Activated T-helper 17 cell treated with anti-CD3 and anti-CD28 coated beads, Interleukin-2, amount 50 U/mL, for 72 hours (primary cell): ENCODE results near the gene NSD2. TPM values are rescaled to one million over a fixed set of nuclear protein-coding genes. Genes with fewer than 3 reads are reported as not detected.
A peak's percentile ranks its signal among the peaks of the same experiment; 100 is the strongest.
"Not testable (repeated sequence)": the region's sequence is repeated elsewhere in the genome, so short reads cannot be mapped to it uniquely, and the experiment has no call there.

ENCODE experiments used
- ATAC-seq: fragments of 150-1000 bp; cut with Tn5 transposase; replicated peaks from 2 replicates; pipeline ENCODE4 v1.10.0; 2021; ENCODE audit warnings: mild to moderate bottlenecking, moderate library complexity
- H3K27ac Mint-ChIP-seq: one replicate; pipeline ENCODE4 v1.8.0; 2022; ENCODE audit warnings: mixed read lengths
- H3K27me3 Mint-ChIP-seq: one replicate; pipeline ENCODE4 v1.8.0; 2022; ENCODE audit warnings: mixed read lengths
- H3K36me3 Mint-ChIP-seq: one replicate; pipeline ENCODE4 v1.8.0; 2022; ENCODE audit warnings: low read depth, mild to moderate bottlenecking, mixed read lengths
- H3K4me1 Mint-ChIP-seq: one replicate; pipeline ENCODE4 v1.8.0; 2022; ENCODE audit warnings: mixed read lengths
- H3K4me3 Mint-ChIP-seq: one replicate; pipeline ENCODE4 v1.8.0; 2022; ENCODE audit warnings: mild to moderate bottlenecking, mixed read lengths
- H3K9me3 Mint-ChIP-seq: one replicate; pipeline ENCODE4 v1.8.0; 2022; ENCODE audit warnings: mixed read lengths
- total RNA-seq, 2 donors: library from RNA; stranded (reverse); gene quantifications; one replicate each; pipeline ENCODE4 v1.2.3, GENCODE V29; 2022

The NSD2 gene
- total RNA-seq, 2 donors from 2014 or later, result 187 to 239 TPM

- no peaks in the 10 kb centered on the region for H3K4me1 Mint-ChIP-seq
- peak overlapping the region; percentile 62 for H3K27ac Mint-ChIP-seq
Measured at GRCh38 chr4:1834047-1834775, 37.0 kb upstream of the NSD2 start.

GRCh38 chr4:1835836-1836235 lies 35.4 kb upstream of the NSD2 start:
- H3K27me3 Mint-ChIP-seq, result not testable (repeated sequence)

More at GRCh38 chr4:1834047-1834775, 37.0 kb upstream of the NSD2 start:
- H3K27me3 Mint-ChIP-seq, result no peaks in the 10 kb centered on the region
- no peaks in the 10 kb centered on the region for H3K9me3 Mint-ChIP-seq
- ATAC-seq, result no peak
- H3K36me3 Mint-ChIP-seq, result peaks cover 92% of the 10 kb centered on the region
- H3K4me3 Mint-ChIP-seq, result no peak overlapping the region

GRCh38 chr4:1836650-1837049 lies 34.5 kb upstream of the NSD2 start:
- H3K27me3 Mint-ChIP-seq, result no peaks in the 10 kb centered on the region
- no peak for ATAC-seq
- H3K27ac Mint-ChIP-seq, result no peak overlapping the region
- peaks cover 92% of the 10 kb centered on the region for H3K36me3 Mint-ChIP-seq
- H3K9me3 Mint-ChIP-seq, result no peaks in the 10 kb centered on the region
- H3K4me1 Mint-ChIP-seq, result no peaks in the 10 kb centered on the region
- H3K4me3 Mint-ChIP-seq, result no peak overlapping the region

More at GRCh38 chr4:1835836-1836235, 35.4 kb upstream of the NSD2 start:
- H3K36me3 Mint-ChIP-seq, result peaks cover 92% of the 10 kb centered on the region
- H3K4me3 Mint-ChIP-seq, H3K27ac Mint-ChIP-seq, H3K4me1 Mint-ChIP-seq, H3K9me3 Mint-ChIP-seq, ATAC-seq: not testable (repeated sequence)

GRCh38 chr4:1837069-1837468 lies 34.1 kb upstream of the NSD2 start:
- no peak overlapping the region for H3K27ac Mint-ChIP-seq
- no peak for ATAC-seq

GRCh38 chr4:1839282-1839681 lies 31.9 kb upstream of the NSD2 start:
- no peaks in the 10 kb centered on the region for H3K9me3 Mint-ChIP-seq
- ATAC-seq, result no peak
- no peaks in the 10 kb centered on the region for H3K27me3 Mint-ChIP-seq
- no peak overlapping the region for H3K27ac Mint-ChIP-seq
- no peak overlapping the region for H3K4me3 Mint-ChIP-seq
- H3K4me1 Mint-ChIP-seq, result no peaks in the 10 kb centered on the region
- peaks cover 96% of the 10 kb centered on the region for H3K36me3 Mint-ChIP-seq

More at GRCh38 chr4:1837069-1837468, 34.1 kb upstream of the NSD2 start:
- Mint-ChIP-seq H3K9me3 (no peaks in the 10 kb centered on the region), H3K4me3 (no peak overlapping the region), H3K4me1 (no peaks in the 10 kb centered on the region), H3K36me3 (peaks cover 92% of the 10 kb centered on the region), H3K27me3 (no peaks in the 10 kb centered on the region)

GRCh38 chr4:1841201-1841886 lies 29.8 kb upstream of the NSD2 start:
- no peaks in the 10 kb centered on the region for H3K9me3 Mint-ChIP-seq
- peaks cover 96% of the 10 kb centered on the region for H3K36me3 Mint-ChIP-seq
- H3K27me3 Mint-ChIP-seq, result no peaks in the 10 kb centered on the region
- H3K4me3 Mint-ChIP-seq, result no peak overlapping the region
- H3K4me1 Mint-ChIP-seq, result no peaks in the 10 kb centered on the region
- H3K27ac Mint-ChIP-seq, result no peak overlapping the region
- ATAC-seq, result no peak

- no peak overlapping the region for H3K27ac Mint-ChIP-seq
Measured at GRCh38 chr4:1841887-1842210, 29.3 kb upstream of the NSD2 start.

GRCh38 chr4:1842339-1842895 lies 28.8 kb upstream of the NSD2 start:
- Mint-ChIP-seq H3K36me3 (peaks cover 99% of the 10 kb centered on the region), H3K4me3 (no peak overlapping the region), H3K27ac (no peak overlapping the region), H3K4me1 (no peaks in the 10 kb centered on the region), H3K9me3 (no peaks in the 10 kb centered on the region), H3K27me3 (no peaks in the 10 kb centered on the region)
- ATAC-seq, result no peak

More at GRCh38 chr4:1841887-1842210, 29.3 kb upstream of the NSD2 start:
- Mint-ChIP-seq H3K27me3 (no peaks in the 10 kb centered on the region), H3K36me3 (peaks cover 99% of the 10 kb centered on the region), H3K4me3 (no peak overlapping the region), H3K4me1 (no peaks in the 10 kb centered on the region), H3K9me3 (no peaks in the 10 kb centered on the region)
- no peak for ATAC-seq

- Mint-ChIP-seq H3K27me3 (no peaks in the 10 kb centered on the region), H3K9me3 (no peaks in the 10 kb centered on the region), H3K4me3 (no peak overlapping the region), H3K4me1 (no peaks in the 10 kb centered on the region), H3K36me3 (peaks cover 95% of the 10 kb centered on the region), H3K27ac (no peak overlapping the region)
- ATAC-seq, result no peak
Measured at GRCh38 chr4:1842993-1843448, 28.2 kb upstream of the NSD2 start.

GRCh38 chr4:1843852-1844251 lies 27.3 kb upstream of the NSD2 start:
- no peaks in the 10 kb centered on the region for H3K4me1 Mint-ChIP-seq
- ATAC-seq, result no peak
- peaks cover 91% of the 10 kb centered on the region for H3K36me3 Mint-ChIP-seq
- no peaks in the 10 kb centered on the region for H3K27me3 Mint-ChIP-seq
- H3K27ac Mint-ChIP-seq, result no peak overlapping the region
- no peak overlapping the region for H3K4me3 Mint-ChIP-seq
- H3K9me3 Mint-ChIP-seq, result no peaks in the 10 kb centered on the region

GRCh38 chr4:1844618-1845017 lies 26.6 kb upstream of the NSD2 start:
- not testable (repeated sequence) for H3K27ac Mint-ChIP-seq, H3K9me3 Mint-ChIP-seq, H3K4me3 Mint-ChIP-seq, ATAC-seq, H3K27me3 Mint-ChIP-seq, H3K4me1 Mint-ChIP-seq
- peaks cover 85% of the 10 kb centered on the region for H3K36me3 Mint-ChIP-seq

GRCh38 chr4:1846580-1846979 lies 24.6 kb upstream of the NSD2 start:
- H3K36me3 Mint-ChIP-seq, result peaks cover 65% of the 10 kb centered on the region
- H3K4me3 Mint-ChIP-seq, result no peak overlapping the region
- no peaks in the 10 kb centered on the region for H3K27me3 Mint-ChIP-seq
- ATAC-seq, result no peak
- no peak overlapping the region for H3K27ac Mint-ChIP-seq
- no peaks in the 10 kb centered on the region for H3K4me1 Mint-ChIP-seq
- H3K9me3 Mint-ChIP-seq, result no peaks in the 10 kb centered on the region

- peaks cover 17% of the 10 kb centered on the region for H3K4me1 Mint-ChIP-seq
- no peak overlapping the region for H3K27ac Mint-ChIP-seq
- no peaks in the 10 kb centered on the region for H3K9me3 Mint-ChIP-seq
- peaks cover 46% of the 10 kb centered on the region for H3K36me3 Mint-ChIP-seq
- no peaks in the 10 kb centered on the region for H3K27me3 Mint-ChIP-seq
- no peak overlapping the region for H3K4me3 Mint-ChIP-seq
- no peak for ATAC-seq
Measured at GRCh38 chr4:1850276-1850675, 20.9 kb upstream of the NSD2 start.

- no peaks in the 10 kb centered on the region for H3K27me3 Mint-ChIP-seq
- H3K4me1 Mint-ChIP-seq, result peaks cover 17% of the 10 kb centered on the region
- no peak overlapping the region for H3K4me3 Mint-ChIP-seq
Measured at GRCh38 chr4:1851160-1851559, 20.0 kb upstream of the NSD2 start.

More at GRCh38 chr4:1851160-1851559, 20.0 kb upstream of the NSD2 start:
- Mint-ChIP-seq H3K27ac (no peak overlapping the region), H3K36me3 (peaks cover 37% of the 10 kb centered on the region), H3K9me3 (no peaks in the 10 kb centered on the region)
- ATAC-seq, result no peak
